Measurements from ENCODE around the gene TRABD2A.

DNA sequence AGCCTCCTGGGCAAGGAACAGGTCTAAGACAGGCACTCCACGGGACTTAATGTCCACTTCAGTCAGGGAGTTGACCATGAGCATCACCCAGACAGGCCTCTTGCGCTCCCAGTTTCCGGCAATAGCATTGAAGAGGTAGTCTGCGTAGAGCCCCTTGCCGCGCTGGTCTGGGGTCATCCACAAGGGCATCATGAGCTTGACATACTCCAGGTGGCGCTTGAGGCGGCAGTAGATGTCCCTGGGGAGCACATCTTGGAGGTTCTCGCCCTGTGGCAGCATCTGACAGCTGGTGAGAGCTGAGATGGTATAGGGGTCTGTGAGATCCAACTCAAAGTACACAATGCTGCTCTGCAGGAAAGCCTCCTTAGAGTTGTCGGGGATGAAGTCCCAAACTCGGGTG is 10.6 kb downstream of the TRABD2A start:
- TF ChIP-seq, protein P1, sequence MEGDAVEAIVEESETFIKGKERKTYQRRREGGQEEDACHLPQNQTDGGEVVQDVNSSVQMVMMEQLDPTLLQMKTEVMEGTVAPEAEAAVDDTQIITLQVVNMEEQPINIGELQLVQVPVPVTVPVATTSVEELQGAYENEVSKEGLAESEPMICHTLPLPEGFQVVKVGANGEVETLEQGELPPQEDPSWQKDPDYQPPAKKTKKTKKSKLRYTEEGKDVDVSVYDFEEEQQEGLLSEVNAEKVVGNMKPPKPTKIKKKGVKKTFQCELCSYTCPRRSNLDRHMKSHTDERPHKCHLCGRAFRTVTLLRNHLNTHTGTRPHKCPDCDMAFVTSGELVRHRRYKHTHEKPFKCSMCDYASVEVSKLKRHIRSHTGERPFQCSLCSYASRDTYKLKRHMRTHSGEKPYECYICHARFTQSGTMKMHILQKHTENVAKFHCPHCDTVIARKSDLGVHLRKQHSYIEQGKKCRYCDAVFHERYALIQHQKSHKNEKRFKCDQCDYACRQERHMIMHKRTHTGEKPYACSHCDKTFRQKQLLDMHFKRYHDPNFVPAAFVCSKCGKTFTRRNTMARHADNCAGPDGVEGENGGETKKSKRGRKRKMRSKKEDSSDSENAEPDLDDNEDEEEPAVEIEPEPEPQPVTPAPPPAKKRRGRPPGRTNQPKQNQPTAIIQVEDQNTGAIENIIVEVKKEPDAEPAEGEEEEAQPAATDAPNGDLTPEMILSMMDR (IDR thresholded peaks at IDR 0.05): no peak
- TF ChIP-seq POLR2A (IDR thresholded peaks at IDR 0.05): no peak
